PC-9 (cell line): Measurements from ENCODE around the gene NKAIN1.

Source experiments
- CTCF ChIP-seq: fragments of 200-600 bp; sonication (generic); conservative IDR thresholded peaks from 2 replicates; pipeline ENCODE4 v1.6.1; 2017; ENCODE audit warnings: mixed run types, antibody characterized with exemption, mild to moderate bottlenecking, moderate library complexity
- EZH2 ChIP-seq: fragments of 200-600 bp; sonication (generic); IDR thresholded peaks from 2 replicates; pipeline ENCODE4 v1.8.0; 2017; ENCODE audit warnings: antibody characterized with exemption, low read depth

GRCh38 chr1:31214316-31215064 lies 25.2 kb downstream of the NKAIN1 start:
- no peak for TF ChIP-seq CTCF
- no peak for TF ChIP-seq EZH2
